A673 (cell line): ENCODE measurements around the gene ZNF619. TPM values are rescaled to one million over a fixed set of nuclear protein-coding genes. Genes with fewer than 3 reads are reported as not detected.
"Not testable (repeated sequence)": the region's sequence is repeated elsewhere in the genome, so short reads cannot be mapped to it uniquely, and the experiment has no call there.

Experiments used
- BruUV-seq: library from RNA; stranded (reverse); fragments of 400-500 nt; replicated peaks from 2 replicates; lab custom pipeline; 2021; lab: Mats Ljungman, UMichigan
- CTCF ChIA-PET: fragments of 300-600 bp; sonication (Branson Sonifier 250); formaldehyde crosslinking; loops from one replicate; lab custom pipeline; 2022; ENCODE audit warnings: antibody characterized with exemption; lab: Charles Lee
- POLR2A ChIA-PET: fragments of 300-600 bp; sonication (Branson Sonifier 250); formaldehyde crosslinking; loops from one replicate; lab custom pipeline; 2022; ENCODE audit warnings: antibody characterized with exemption; ENCODE audit not compliant: low non-redundant PET; lab: Charles Lee
- DNase-seq: peaks from one replicate; pipeline ENCODE4 v3.0.0-alpha.2; 2015; ENCODE audit warnings: low spot score
- H3K27ac ChIP-seq: fragments of 200-600 bp; sonication (generic); 2 replicates; pipeline ENCODE4 v1.5.1; 2016; ENCODE audit warnings: mixed run types, low read depth, mild to moderate bottlenecking, mixed read lengths, antibody characterized with exemption, low read length; ENCODE audit not compliant: poor library complexity, severe bottlenecking
- H3K27me3 ChIP-seq: fragments of 200-600 bp; sonication (generic); replicated peaks from 2 replicates; pipeline ENCODE4 v1.6.1; 2017; ENCODE audit warnings: mixed run types, low read depth, mild to moderate bottlenecking, mixed read lengths, antibody characterized with exemption, low read length; ENCODE audit not compliant: insufficient read depth, poor library complexity
- H3K36me3 ChIP-seq: fragments of 200-600 bp; sonication (generic); 2 replicates; pipeline ENCODE4 v1.6.1; 2016; ENCODE audit warnings: mixed run types, mild to moderate bottlenecking, mixed read lengths, antibody characterized with exemption, low read length; ENCODE audit not compliant: insufficient read depth, poor library complexity, severe bottlenecking
- H3K4me1 ChIP-seq: fragments of 200-600 bp; sonication (generic); 2 replicates; pipeline ENCODE4 v1.6.1; 2017; ENCODE audit warnings: mixed run types, mild to moderate bottlenecking, mixed read lengths, antibody characterized with exemption, low read length; ENCODE audit not compliant: insufficient read depth, poor library complexity, severe bottlenecking
- H3K4me3 ChIP-seq: fragments of 200-600 bp; sonication (generic); 2 replicates; pipeline ENCODE4 v1.5.1; 2016; ENCODE audit warnings: low read depth, mixed run types, mild to moderate bottlenecking, mixed read lengths, low read length; ENCODE audit not compliant: poor library complexity, severe bottlenecking
- H3K9me3 ChIP-seq: fragments of 200-600 bp; sonication (generic); 2 replicates; pipeline ENCODE4 v1.6.1; 2016; ENCODE audit warnings: mixed run types, low read depth, mild to moderate bottlenecking, mixed read lengths, antibody characterized with exemption, low read length; ENCODE audit not compliant: poor library complexity, severe bottlenecking
- CTCF ChIP-seq: fragments of 300-800, 200-600 bp; sonication (generic); conservative IDR thresholded peaks from 2 replicates; pipeline ENCODE4 v1.5.1; 2017; ENCODE audit warnings: low read depth, mild to moderate bottlenecking, antibody characterized with exemption, low read length, moderate library complexity, mixed read lengths
- EZH2 ChIP-seq: fragments of 200-600 bp; sonication (generic); IDR thresholded peaks from 2 replicates; pipeline ENCODE4 v1.6.1; 2017; ENCODE audit warnings: borderline replicate concordance, low read depth, mild to moderate bottlenecking, mixed read lengths, antibody characterized with exemption, low read length; ENCODE audit not compliant: poor library complexity, severe bottlenecking
- intact Hi-C: fragments of 100-400 bp; cut with micrococcal nuclease; formaldehyde crosslinking; loops from one replicate; pipeline ENCODE4 v1.10.0; 2022; ENCODE audit not compliant: unreplicated experiment
- total RNA-seq: library from RNA; stranded (reverse); gene quantifications from 2 replicates; pipeline ENCODE4 v1.2.3, GENCODE V29; 2021

The ZNF619 gene
- total RNA-seq, 1 experiment from 2014 or later = 3.3 TPM

- H3K4me1 ChIP-seq = no peaks in the 10 kb centered on the region
- no TSS peak for BruUV-seq
- H3K27me3 ChIP-seq = no peaks in the 10 kb centered on the region
- POLR2A ChIA-PET = no interaction called here
- intact Hi-C loops = no loop called here
- peaks cover 56% of the 10 kb centered on the region for H3K36me3 ChIP-seq
- H3K27ac ChIP-seq = no peak overlapping the region
- H3K4me3 ChIP-seq = no peak overlapping the region
- CTCF ChIA-PET = no interaction called here
- H3K9me3 ChIP-seq = no peaks in the 10 kb centered on the region
- no peak for TF ChIP-seq EZH2
- no peak for TF ChIP-seq CTCF
- no peak for DNase-seq
Observed at GRCh38 chr3:40461161-40461560, 15.8 kb upstream of the ZNF619 start.

GRCh38 chr3:40462838-40463237 is 14.1 kb upstream of the ZNF619 start:
- H3K4me1 ChIP-seq, H3K27me3 ChIP-seq, H3K4me3 ChIP-seq, intact Hi-C loops, DNase-seq, H3K9me3 ChIP-seq, POLR2A ChIA-PET, CTCF ChIA-PET, BruUV-seq, H3K27ac ChIP-seq: not testable (repeated sequence)
- peaks cover 56% of the 10 kb centered on the region for H3K36me3 ChIP-seq

- no peak for TF ChIP-seq CTCF
- TF ChIP-seq EZH2 = no peak
- ChIA-PET CTCF (no interaction called here), POLR2A (no interaction called here)
- BruUV-seq = no TSS peak
- Histone ChIP-seq H3K9me3 (no peaks in the 10 kb centered on the region), H3K27ac (no peak overlapping the region), H3K27me3 (no peaks in the 10 kb centered on the region), H3K4me3 (no peak overlapping the region), H3K4me1 (no peaks in the 10 kb centered on the region), H3K36me3 (peaks cover 50% of the 10 kb centered on the region)
- no peak for DNase-seq
- intact Hi-C loops = no loop called here
Observed at GRCh38 chr3:40463579-40463978, 13.3 kb upstream of the ZNF619 start.

GRCh38 chr3:40464339-40465110 is 12.4 kb upstream of the ZNF619 start:
- Histone ChIP-seq H3K36me3 (peaks cover 41% of the 10 kb centered on the region), H3K27me3 (no peaks in the 10 kb centered on the region), H3K9me3 (no peaks in the 10 kb centered on the region), H3K4me1 (no peaks in the 10 kb centered on the region), H3K4me3 (no peak overlapping the region), H3K27ac (no peak overlapping the region)
- POLR2A ChIA-PET = interaction anchor here (0.6 kb wide), 1 partner anchor 31 kb away, joined by 11 read pairs; no protein-coding TSS in a partner anchor
- no peak for TF ChIP-seq EZH2
- TF ChIP-seq CTCF = no peak
- no peak for DNase-seq
- CTCF ChIA-PET = no interaction called here
- intact Hi-C loops = no loop called here
- no TSS peak for BruUV-seq
